Endometrial microvascular endothelial cells (primary cell): Measurements from ENCODE around the gene RPA1. TPM values are rescaled to one million over a fixed set of nuclear protein-coding genes. Genes with fewer than 3 reads are reported as not detected.
"Not testable (repeated sequence)": the region's sequence is repeated elsewhere in the genome, so short reads cannot be mapped to it uniquely, and the experiment has no call there.

ENCODE experiments used
- in situ Hi-C: cut with HindIII; loops from 2 replicates; pipeline ENCODE4 v1.10.0; 2017; ENCODE audit warnings: low sequenced_read_pairs, low pct_unique_long_range_greater_than_20kb; ENCODE audit errors: inconsistent ontology term
- total RNA-seq: library from RNA; depleted of rRNA; stranded (reverse); fragments of >200 nt; gene quantifications from one replicate; pipeline ENCODE4 v1.2.3, GENCODE V29; 2015; ENCODE audit errors: inconsistent ontology term

Gene RPA1
- total RNA-seq, 1 donor from 2014 or later, result 33.3 TPM

DNA sequence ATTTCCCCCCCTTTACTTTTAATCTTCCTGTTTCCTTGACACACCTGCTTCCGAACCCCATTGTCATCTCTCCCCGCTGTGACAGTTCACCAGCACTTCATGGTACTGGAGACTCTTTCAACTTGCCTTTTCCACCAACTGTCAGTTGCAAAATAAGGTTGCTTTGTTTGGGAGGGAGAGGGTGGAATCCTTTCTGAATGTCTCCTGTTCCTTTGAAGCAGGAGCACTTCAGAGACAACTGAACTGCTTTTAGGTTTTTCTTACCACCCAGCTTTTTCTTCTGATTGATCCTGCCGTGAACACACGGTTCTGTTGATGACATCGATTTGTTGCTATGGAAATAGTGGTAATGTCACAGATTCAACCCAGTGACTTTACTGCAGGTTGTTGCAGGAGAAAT is 42.0 kb downstream of the RPA1 start:
- in situ Hi-C loops, result no loop called here

DNA sequence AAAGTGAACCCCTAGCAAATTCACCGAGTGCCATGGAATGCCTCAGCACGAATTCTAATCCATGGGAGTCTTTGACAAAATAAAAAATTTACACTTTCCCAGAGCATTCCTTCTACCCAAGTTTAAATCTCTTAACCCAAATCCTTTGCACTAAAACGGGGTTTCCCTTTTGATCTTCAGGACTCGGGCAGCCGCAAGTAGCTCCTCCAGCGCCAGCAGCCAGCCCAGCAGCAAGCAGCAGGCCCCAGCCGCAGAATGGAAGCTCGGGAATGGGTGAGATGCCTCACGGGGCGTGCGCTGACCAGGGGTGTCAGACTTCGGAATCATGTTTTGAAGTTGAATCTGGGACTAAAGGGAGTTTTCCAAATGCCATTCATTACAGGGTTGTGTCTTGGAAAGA is 42.4 kb downstream of the RPA1 start:
- in situ Hi-C loops, result no loop called here

DNA sequence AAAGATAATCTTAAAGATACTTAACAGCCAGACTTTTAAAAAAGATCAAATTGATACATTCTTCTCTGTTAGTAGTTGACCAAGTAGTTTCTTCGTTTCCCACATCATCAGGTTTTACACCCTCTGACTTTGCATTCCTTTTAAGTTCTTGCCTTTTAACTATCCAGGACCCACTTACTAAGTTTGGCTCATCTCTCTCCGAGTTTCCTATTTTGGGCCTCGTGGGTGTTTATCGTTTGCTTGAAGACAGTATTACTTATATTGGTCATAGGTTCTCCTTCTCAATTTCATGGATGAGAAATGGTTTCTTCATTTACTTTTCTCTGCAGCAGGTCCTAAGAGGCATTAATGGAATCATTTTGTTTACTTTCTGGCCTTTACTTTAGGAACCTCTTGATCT is 43.2 kb downstream of the RPA1 start:
- in situ Hi-C loops, result no loop called here

DNA sequence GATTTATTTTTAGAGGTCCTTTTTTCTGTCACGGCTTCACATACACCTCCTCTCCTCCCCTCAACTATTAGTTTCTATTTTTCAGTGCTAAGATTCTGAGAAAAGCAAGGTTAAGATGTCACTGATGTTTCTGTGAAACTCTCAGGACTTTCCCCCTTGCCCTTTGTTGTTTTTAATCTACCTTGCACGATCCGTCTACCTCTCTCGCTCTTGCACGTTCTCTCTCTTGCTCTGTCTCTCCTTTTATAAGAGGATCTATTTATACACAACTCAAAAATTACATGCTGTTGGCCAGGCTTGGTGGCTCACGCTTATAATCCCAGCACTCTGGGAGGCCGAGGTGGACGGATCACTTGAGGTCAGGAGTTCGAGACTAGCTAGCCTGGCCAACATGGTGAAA is 43.6 kb downstream of the RPA1 start:
- in situ Hi-C loops, result no loop called here

DNA sequence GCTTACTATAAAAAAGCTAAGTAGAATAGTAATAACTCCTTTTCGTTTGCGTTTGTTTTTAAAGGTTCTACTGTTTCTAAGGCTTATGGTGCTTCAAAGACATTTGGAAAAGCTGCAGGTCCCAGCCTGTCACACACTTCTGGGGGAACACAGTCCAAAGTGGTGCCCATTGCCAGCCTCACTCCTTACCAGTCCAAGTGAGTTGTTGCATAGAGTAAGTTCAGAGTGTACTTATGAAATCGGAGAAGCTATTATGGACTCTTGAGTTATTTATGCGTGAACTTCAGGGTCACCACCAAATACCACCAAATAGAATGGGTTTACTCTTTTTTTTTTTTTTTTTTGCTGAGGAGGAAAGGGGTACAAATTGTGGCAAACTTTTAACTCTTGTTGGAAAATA is 45.8 kb downstream of the RPA1 start:
- in situ Hi-C loops, result no loop called here

DNA sequence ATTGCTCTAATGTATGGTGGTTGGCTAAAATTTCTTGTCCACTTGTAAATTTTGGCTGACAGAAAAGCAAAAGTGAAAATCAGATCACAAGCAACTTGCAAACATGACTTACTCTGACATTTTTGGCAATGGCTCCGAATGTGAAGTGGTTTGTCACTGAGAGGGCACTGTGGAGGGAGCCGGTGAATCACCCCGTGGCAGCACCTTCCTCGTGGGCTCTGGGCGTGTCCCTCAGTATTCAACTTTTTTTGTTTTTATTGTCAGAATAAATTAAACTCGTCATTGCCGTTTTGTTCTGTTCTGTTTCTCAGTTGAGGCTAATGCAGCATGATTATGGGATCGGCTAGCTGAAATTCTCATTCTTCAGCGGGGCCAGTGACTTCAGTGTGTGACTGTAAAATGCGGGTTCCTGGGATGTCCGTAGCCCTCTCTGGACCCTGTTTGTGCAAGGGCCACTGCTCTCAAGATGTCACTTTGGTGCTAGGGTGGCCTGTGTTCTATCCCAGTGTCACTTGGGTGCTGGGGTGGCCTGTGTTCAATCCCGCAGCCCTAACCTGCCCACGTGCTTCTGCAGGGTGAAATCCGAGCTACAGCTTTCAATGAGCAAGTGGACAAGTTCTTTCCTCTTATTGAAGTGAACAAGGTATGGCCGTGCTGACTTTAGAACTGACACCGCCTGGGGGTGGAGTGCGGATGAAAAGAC is 48.8 kb downstream of the RPA1 start:
- in situ Hi-C loops, result no loop called here

DNA sequence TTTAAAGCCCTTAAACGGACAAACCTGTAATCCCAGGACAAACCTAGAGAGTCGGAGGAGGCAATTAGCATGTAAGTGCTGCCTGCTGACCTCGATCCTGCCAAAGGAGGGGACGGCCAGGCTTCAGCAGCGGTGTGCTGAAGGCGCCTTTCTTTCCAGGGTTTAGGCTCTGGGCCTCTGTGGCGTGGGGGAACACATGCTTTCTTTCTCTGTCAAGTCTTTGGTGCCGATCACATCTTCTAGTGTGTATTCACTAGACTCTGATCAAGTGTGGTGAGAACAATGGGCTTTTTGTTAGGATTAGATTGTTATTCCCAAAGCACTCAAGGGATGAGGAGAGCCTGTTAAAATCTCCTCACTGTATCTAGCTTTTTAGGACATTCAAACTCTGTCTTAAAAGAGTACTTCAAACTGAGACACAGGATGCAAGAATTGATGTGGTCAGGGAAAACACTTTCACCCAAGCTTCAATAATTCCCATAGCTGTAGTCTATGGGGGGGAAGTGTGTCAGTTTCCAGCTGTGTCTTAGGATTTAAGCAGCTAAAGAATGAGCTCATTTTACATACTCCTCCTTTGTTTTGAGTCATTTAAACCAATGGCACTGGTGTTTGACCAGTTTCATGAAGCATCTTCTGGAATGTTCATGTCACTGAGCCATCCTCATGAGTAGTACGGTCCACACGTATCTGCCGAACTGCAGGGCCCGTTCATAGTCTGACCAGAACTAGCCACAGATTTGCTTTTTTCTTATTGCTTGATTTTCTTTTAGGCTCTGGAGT is 51.2 kb downstream of the RPA1 start:
- in situ Hi-C loops, result loop anchor here (5.0 kb wide), 1 partner anchor 36 kb away; no protein-coding TSS in a partner anchor

DNA sequence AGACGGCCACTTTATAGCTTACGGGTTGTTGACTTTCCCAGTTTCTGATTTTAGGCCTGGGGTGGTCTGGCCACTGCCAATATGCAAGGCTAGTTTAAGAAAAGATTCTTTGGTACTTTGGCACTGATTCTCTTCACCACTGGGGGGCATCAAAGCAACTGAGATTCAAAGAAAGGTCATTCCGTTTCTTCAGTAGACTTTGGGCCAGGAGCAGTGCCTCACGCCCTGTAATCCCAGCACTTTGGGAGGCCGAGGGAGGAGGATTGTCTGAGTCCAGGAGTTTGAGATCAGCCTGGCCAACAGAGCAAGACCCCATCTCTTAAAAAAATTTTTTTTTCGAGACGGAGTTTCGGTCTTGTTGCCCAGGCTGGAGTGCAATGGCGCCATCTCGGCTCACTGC is 53.0 kb downstream of the RPA1 start:
- in situ Hi-C loops, result loop anchor here (5.0 kb wide), 1 partner anchor 34 kb away; no protein-coding TSS in a partner anchor

DNA sequence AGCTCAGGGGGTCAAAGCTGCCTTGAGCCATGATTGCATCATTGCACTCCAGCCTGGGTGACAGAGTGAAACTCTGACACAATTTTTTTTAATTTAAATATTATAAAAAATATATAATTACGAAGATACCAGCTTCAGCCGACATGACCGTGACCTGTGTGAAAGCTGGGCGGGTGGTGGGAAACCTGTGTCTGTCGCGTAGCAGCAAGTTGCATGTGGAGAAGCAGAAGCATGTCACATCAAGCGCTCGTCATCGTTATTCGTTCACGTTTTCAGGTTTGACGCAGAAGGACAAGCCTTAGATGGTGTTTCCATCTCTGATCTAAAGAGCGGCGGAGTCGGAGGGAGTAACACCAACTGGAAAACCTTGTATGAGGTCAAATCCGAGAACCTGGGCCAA is 53.7 kb downstream of the RPA1 start:
- in situ Hi-C loops, result loop anchor here (5.0 kb wide), 1 partner anchor 34 kb away; no protein-coding TSS in a partner anchor

DNA sequence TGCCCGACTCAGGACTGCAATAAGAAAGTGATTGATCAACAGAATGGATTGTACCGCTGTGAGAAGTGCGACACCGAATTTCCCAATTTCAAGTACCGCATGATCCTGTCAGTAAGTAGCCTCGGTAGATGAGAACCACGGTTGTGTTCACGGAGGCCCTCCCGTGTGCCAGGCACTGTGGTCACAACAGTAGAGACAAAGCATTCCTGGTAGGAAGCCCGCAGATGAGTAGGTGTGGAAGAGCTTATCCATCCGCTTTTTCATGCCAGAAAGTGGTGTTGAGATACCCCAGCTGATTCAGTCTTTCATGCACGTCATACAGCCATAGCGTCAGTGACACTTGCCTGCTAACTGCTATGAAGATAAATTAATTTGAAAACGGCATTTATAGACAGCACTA is 58.9 kb downstream of the RPA1 start:
- in situ Hi-C loops, result no loop called here

DNA sequence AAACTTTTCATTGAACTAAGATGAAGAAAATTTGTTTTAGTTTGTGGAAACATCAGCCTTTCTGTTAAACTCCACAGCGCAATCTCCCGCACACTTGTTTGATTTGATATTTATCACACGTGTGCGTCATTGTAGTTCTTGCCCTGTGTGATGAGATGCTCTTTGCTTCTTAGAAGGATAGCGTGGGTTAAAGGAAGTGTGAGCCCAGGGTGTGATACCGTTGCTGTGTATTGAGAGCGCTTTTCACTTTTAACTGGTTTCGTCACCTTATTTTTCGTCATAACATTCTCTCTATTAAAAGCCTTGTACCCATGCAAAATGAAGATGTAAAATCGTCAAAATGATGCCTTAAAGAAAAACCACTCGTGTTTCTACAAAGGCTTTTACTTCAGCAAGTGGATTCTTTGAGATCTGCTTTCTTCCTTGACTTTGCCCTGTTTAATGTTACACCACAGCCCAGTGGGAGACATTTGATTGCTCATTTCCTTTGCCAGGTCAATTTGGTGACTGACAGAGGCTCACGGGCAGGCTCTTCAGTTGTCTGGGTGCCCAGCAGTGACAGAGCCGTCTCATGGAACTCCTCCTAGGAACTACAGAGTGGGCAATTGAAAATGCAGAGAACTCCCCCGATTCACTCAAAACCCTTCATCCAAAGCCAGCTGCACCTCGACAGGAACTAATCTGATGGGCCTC is 61.1 kb downstream of the RPA1 start:
- in situ Hi-C loops, result no loop called here

DNA sequence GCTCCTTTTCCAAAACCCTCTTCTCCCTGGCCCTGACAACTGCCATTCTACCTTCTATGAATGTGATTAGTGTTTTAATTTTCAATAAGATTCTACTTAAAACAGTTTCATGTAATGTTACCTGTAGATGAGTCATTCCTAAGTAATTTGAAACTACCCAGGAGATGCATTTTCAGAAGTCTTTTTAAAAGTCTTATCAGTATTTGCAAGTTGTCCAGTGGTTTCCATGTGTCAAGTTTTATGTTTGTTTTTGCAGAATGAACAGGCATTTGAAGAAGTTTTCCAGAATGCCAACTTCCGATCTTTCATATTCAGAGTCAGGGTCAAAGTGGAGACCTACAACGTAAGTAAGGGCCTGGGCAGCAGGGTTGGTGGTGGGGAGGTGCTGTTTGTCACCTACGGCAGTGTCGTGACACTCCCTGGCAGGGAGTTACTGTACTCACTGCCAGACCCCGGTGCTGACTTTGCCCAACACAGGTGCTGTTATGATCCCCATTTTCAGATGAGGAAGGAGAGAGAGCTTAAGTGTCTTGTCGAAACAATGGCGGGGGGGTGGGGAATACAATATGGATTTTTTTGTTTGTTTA is 65.0 kb downstream of the RPA1 start:
- in situ Hi-C loops, result no loop called here

DNA sequence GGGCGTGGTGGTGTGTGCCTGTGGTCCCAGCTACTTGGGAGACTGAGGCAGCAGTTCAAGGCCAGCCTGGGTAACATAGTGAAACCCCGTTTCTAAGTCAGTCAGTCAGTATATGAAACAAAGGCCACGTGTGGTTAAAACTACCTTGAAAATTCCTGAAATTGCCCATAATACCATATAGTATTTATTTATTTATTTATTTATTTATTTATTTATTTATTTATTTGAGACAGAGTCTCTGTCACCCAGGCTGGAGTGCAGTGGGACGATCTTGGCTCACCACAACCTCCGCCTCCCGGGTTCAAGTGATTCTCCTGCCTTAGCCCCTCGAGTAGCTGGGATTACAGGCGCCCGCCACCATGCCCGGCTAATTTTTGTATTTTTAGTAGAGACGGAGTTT is 65.7 kb downstream of the RPA1 start:
- in situ Hi-C loops, result not testable (repeated sequence)

DNA sequence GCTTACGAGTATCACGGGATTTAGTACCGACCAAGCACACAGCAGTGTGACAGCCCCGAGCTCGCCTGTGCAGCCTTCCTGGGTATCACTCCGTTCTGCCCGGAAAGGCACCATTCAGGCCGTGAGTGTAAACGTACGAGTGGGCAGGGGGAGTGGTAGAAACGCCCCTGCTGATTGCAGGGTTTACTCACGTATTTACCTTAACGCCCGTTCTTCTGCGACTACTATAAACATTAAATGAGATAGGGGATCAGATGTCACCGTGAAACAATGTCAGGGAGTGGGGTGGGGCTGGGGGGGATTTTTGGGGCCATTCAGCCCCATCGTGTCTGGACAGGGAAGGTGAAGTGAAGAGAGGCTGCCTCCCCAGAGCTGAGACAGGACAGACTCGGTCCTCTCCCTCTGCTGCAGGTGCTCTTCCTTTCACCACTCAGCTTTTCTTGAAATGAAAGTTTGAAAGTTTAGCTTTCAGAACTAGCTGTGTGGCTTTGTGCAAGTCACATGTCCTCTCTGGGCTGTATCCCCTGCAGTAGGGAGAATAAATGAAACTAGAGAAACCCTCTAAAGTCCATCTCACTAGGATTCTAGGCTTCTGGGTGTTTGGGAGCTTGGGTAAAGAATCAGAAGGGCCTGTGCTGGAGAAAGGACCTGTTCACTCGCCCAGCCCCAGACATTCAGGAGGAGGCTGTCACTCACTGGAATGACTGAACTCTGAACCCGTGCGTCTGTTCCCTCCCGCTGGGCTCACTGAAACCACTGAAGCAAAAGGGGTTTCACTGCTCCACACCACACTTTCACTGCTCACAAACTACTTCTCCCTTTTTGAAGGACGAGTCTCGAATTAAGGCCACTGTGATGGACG is 66.7 kb downstream of the RPA1 start:
- in situ Hi-C loops, result no loop called here

DNA sequence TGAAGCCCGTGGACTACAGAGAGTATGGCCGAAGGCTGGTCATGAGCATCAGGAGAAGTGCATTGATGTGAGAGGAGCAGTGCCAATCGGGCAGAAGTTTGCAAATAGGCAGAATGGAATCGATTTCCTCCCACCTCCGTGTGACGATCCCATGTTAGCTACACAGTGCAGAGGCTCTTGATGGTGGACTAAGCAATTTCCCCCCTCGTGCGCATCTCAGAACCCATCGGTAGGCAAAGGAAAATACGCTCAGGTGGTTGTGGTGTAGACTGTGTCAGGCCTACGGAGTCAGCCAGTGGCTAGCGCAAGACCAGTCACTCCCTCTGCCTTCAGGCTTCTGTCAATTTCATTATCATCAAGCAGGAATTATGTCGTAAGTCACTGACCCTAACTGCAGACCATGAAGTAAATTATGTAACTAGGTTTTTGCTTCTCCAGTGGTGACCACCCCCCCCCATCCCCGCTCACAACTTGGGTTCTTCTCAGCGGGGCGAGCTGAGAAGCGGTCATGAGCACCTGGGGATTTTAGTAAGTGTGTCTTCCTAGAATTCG is 67.4 kb downstream of the RPA1 start:
- in situ Hi-C loops, result no loop called here

DNA sequence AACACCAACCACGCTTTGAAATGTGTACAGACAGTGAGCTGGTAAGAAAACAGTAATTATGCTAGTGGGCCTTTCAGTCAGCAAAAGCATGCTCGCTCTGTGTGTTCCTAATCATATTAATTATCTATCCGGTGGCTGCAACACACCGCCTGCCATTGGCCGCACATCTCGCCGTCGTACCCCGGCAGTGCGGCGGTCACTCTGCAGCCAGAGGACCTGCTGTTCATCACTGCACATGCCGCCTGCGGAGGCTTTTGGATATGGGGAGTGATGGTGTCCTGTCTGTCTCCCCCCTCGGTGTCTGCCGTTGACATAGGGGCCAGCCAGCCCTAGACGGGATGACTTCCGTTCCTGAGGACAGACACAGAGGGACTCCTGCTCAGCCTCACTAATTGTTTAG is 68.5 kb downstream of the RPA1 start:
- in situ Hi-C loops, result no loop called here

DNA sequence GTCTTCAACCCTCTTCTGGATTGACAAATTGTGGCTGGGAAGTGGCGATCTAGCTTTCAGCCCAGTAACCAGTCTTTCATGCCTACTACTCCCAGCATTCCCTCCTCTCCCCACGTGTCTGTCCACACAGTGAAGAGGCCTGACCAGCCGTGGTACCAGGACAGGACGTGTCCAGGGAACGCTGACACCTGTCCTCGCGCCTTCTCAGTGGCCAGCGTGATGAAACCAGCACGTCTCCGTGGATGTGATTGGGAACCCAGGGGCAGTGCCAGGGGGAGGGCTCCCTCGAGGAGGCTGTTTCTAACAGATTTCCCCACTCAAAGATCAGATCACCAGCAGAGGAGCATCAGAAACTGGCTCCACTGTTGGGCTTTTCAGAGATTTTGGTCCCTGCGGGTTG is 69.1 kb downstream of the RPA1 start:
- in situ Hi-C loops, result no loop called here

DNA sequence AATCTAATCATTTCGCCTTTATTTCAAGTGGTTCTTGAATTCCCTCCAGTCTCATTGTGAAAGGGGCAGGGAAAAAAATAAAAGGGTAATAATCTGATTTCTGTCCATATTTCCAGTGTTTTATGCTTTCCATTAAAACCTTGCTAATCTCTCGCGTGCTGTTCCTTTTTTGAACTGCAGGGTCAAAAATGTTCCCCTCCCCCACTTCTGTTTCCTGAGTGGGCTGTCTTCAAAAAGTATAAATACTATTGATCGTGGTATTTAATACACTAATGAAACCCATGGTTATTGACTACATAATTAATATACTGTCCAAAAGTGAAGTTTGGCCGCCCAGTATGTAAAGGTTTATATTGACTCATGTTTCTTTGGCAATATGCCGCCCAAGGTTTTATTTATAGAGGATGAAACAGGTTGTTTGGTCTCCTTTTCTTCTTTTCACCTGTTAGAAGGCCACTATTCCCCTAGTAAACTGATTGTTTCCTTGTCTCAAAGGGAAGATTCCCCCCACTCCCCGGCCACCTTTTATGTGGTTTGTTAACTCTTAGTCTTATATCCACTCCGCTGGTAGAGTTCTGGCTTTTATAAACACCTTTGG is 69.7 kb downstream of the RPA1 start:
- in situ Hi-C loops, result no loop called here
